H1 (cell line): ENCODE data around the gene CCNA2. TPM values are rescaled to one million over a fixed set of nuclear protein-coding genes. Genes with fewer than 3 reads are reported as not detected.

Experiments used
- ASH2L ChIP-seq: fragments of 200-600, 300-600 bp; sonication (generic); IDR thresholded peaks from one replicate; pipeline ENCODE4 v1.7.1; 2017; ENCODE audit warnings: low read length
- CHD7 ChIP-seq: fragments of 300-600 bp; sonication (generic); IDR thresholded peaks from 2 replicates; pipeline ENCODE4 v1.7.1; 2012; ENCODE audit warnings: low read length, moderate library complexity, mild to moderate bottlenecking, inconsistent platforms; ENCODE audit not compliant: insufficient replicate concordance
- CREB1 ChIP-seq: IDR thresholded peaks from 2 replicates; pipeline ENCODE4 v1.6.1; 2012; ENCODE audit warnings: inconsistent platforms
- EGR1 ChIP-seq: IDR thresholded peaks from 2 replicates; pipeline ENCODE4 v1.6.1; 2011; ENCODE audit warnings: low read depth, low read length, borderline replicate concordance
- JUN ChIP-seq: IDR thresholded peaks from 2 replicates; pipeline ENCODE4 v1.6.1; 2011; ENCODE audit warnings: low read depth, mild to moderate bottlenecking, improper control_type of control experiment, low read length
- MAX ChIP-seq: IDR thresholded peaks from 2 replicates; pipeline ENCODE4 v1.6.1; 2012; ENCODE audit warnings: inconsistent platforms
- NRF1 ChIP-seq: IDR thresholded peaks from 2 replicates; pipeline ENCODE4 v1.6.1; 2011; ENCODE audit warnings: mild to moderate bottlenecking, low read depth, low read length, improper control_type of control experiment
- RBBP5 ChIP-seq: IDR thresholded peaks from 2 replicates; pipeline ENCODE4 v1.7.1; 2012; ENCODE audit warnings: low read depth, mild to moderate bottlenecking, inconsistent platforms, low read length, moderate library complexity, borderline replicate concordance
- RXRA ChIP-seq: IDR thresholded peaks from 2 replicates; pipeline ENCODE4 v1.6.1; 2011; ENCODE audit warnings: low read depth, mild to moderate bottlenecking, low read length, moderate library complexity; ENCODE audit not compliant: insufficient read depth
- SP1 ChIP-seq: IDR thresholded peaks from 2 replicates; pipeline ENCODE4 v1.6.1; 2011; ENCODE audit warnings: low read depth, low read length
- SP4 ChIP-seq: IDR thresholded peaks from 2 replicates; pipeline ENCODE4 v1.6.1; 2012; ENCODE audit warnings: low read length, inconsistent platforms
- TAF1 ChIP-seq: IDR thresholded peaks from 2 replicates; pipeline ENCODE4 v1.6.1; 2011; ENCODE audit warnings: mild to moderate bottlenecking, low read depth, low read length
- polyA plus RNA-seq, 7 experiments: library from polyadenylated mRNA; depleted of rRNA in 3 of 7; stranded (reverse) in 5 of 7; unstranded in 2 of 7; fragments of >200 nt in 5 of 7; fragments of 200-250 nt in 2 of 7; gene quantifications; 1 replicate in 5 of 7; 2 replicates in 1 of 7; 4 replicates in 1 of 7; pipeline versions ENCODE4 v1.2.1 to v1.2.3, GENCODE V29; 2011 to 2013; ENCODE audit warnings: missing spikeins in 2 of 7, mixed read lengths in 2 of 7
- total RNA-seq: library from RNA; stranded (reverse); fragmentation: NEBNext Ultra II Directional; extraction: Animal tissue kit (Norgen Biotek cat#: 25700); gene quantifications from 2 replicates; pipeline ENCODE4 v1.2.1, GENCODE V29; 2021

The CCNA2 gene
- total and polyA plus RNA-seq, 2 of the 8 experiments (the other 6 are each of a cell fraction or from before 2014, with no cell fraction given), result 42.1 to 98.6 TPM

GRCh38 chr4:121823505-121824170 lies at the start of gene CCNA2 (continued):
- TF ChIP-seq ASH2L (peak; percentile 61), SP1 (peak; percentile 66), MAX (peak; percentile 75), JUN (no peak), CREB1 (peak; percentile 99), CHD7 (no peak), RXRA (no peak), EGR1 (no peak), TAF1 (peak; percentile 95), RBBP5 (peak; percentile 58), NRF1 (peak; percentile 19; the same call in 1 of the 2 replicates), SP4 (no peak)
